ENCODE data around the gene LSP1. TPM values are rescaled to one million over a fixed set of nuclear protein-coding genes. Genes with fewer than 3 reads are reported as not detected.

Gene LSP1
- total RNA-seq, 3 donors from 2014 or later (not counting 1 experiment from before 2014, with no cell fraction given): 487 to 595 (median 536) TPM

- intact Hi-C loops (cut with micrococcal nuclease): loop anchor here (10.0 kb wide), 1 partner anchor 52 kb away; no protein-coding TSS in a partner anchor
Measured at GRCh38 chr11:1826552-1827094, 26.3 kb upstream of the LSP1 start.

GRCh38 chr11:1827095-1827813, 25.6 kb upstream of the LSP1 start:
- H3K4me1 Mint-ChIP-seq: peaks cover 0 to 5% of the 10 kb centered on the region in 2 donors
- no peaks in the 10 kb centered on the region for H3K36me3 Mint-ChIP-seq
- no peaks in the 10 kb centered on the region for H3K9me3 Mint-ChIP-seq
- no peak overlapping the region for H3K27ac Mint-ChIP-seq
- peaks cover 13 to 16% of the 10 kb centered on the region in 2 donors for H3K27me3 Mint-ChIP-seq (ENCODE audit: low read depth in 2 of 2)
- no peak for TF ChIP-seq CTCF (IDR thresholded peaks at IDR 0.05)
- no peaks in the 10 kb centered on the region for H3K9me3 ChIP-seq (ENCODE audit: control insufficient read depth, insufficient read depth, low read length)
- H3K36me3 ChIP-seq (ENCODE audit: control insufficient read depth, insufficient read depth, low read length): no peaks in the 10 kb centered on the region
- no peak for ATAC-seq
- no peak overlapping the region for H3K27ac ChIP-seq (ENCODE audit: low read length)
- no peak overlapping the region for H3K4me3 ChIP-seq (ENCODE audit: low read length)
- H3K27me3 ChIP-seq (ENCODE audit: control insufficient read depth, insufficient read depth, low read length): peaks cover 4% of the 10 kb centered on the region
- no peak overlapping the region for H3K4me3 Mint-ChIP-seq
- intact Hi-C loops (cut with micrococcal nuclease): loop anchor here (10.0 kb wide), 1 partner anchor 52 kb away; no protein-coding TSS in a partner anchor
- H3K4me1 ChIP-seq (ENCODE audit: control insufficient read depth, insufficient read depth, low read length): peaks cover 10% of the 10 kb centered on the region
- 90% methylated on average over 27 of the region's 27 CpGs for WGBS (ENCODE audit: insufficient coverage)
- no peak for DNase-seq

More at GRCh38 chr11:1826552-1827094, 26.3 kb upstream of the LSP1 start:
- TF ChIP-seq CTCF (IDR thresholded peaks at IDR 0.05): no peak
- Histone ChIP-seq H3K4me3 (ENCODE audit: low read length) (no peak overlapping the region), H3K36me3 (ENCODE audit: control insufficient read depth, insufficient read depth, low read length) (no peaks in the 10 kb centered on the region), H3K9me3 (ENCODE audit: control insufficient read depth, insufficient read depth, low read length) (no peaks in the 10 kb centered on the region), H3K27ac (ENCODE audit: low read length) (no peak overlapping the region), H3K4me1 (ENCODE audit: control insufficient read depth, insufficient read depth, low read length) (peaks cover 4% of the 10 kb centered on the region), H3K27me3 (ENCODE audit: control insufficient read depth, insufficient read depth, low read length) (peaks cover 1% of the 10 kb centered on the region)
- DNase-seq (no peak), ATAC-seq (no peak)
- no peak overlapping the region for H3K27ac Mint-ChIP-seq
- no peaks in the 10 kb centered on the region for H3K36me3 Mint-ChIP-seq
- H3K4me1 Mint-ChIP-seq: no peaks in the 10 kb centered on the region
- H3K27me3 Mint-ChIP-seq (ENCODE audit: low read depth in 2 of 2): peaks cover 13 to 16% of the 10 kb centered on the region in 2 donors
- WGBS (ENCODE audit: insufficient coverage): 85% methylated on average over 15 of the region's 15 CpGs
- peaks cover 0 to 1% of the 10 kb centered on the region in 2 donors for H3K9me3 Mint-ChIP-seq
- no peak overlapping the region for H3K4me3 Mint-ChIP-seq

- no peak for DNase-seq
- Mint-ChIP-seq H3K9me3 (no peaks in the 10 kb centered on the region), H3K4me1 (peaks cover 0 to 5% of the 10 kb centered on the region in 2 donors), H3K27ac (no peak overlapping the region), H3K36me3 (no peaks in the 10 kb centered on the region), H3K27me3 (ENCODE audit: low read depth in 2 of 2) (peaks cover 13 to 16% of the 10 kb centered on the region in 2 donors), H3K4me3 (no peak overlapping the region)
- TF ChIP-seq CTCF (IDR thresholded peaks at IDR 0.05): no peak
- intact Hi-C loops (cut with micrococcal nuclease): loop anchor here (10.0 kb wide), 1 partner anchor 53 kb away; no protein-coding TSS in a partner anchor
- 84% methylated on average over 19 of the region's 19 CpGs for WGBS (ENCODE audit: insufficient coverage)
- Histone ChIP-seq H3K27me3 (ENCODE audit: control insufficient read depth, insufficient read depth, low read length) (peaks cover 4% of the 10 kb centered on the region), H3K27ac (ENCODE audit: low read length) (no peak overlapping the region), H3K9me3 (ENCODE audit: control insufficient read depth, insufficient read depth, low read length) (no peaks in the 10 kb centered on the region), H3K36me3 (ENCODE audit: control insufficient read depth, insufficient read depth, low read length) (no peaks in the 10 kb centered on the region), H3K4me1 (ENCODE audit: control insufficient read depth, insufficient read depth, low read length) (peaks cover 16% of the 10 kb centered on the region), H3K4me3 (ENCODE audit: low read length) (no peak overlapping the region)
- no peak for ATAC-seq
Measured at GRCh38 chr11:1827931-1828330, 25.0 kb upstream of the LSP1 start.
